ENCODE data around the gene RBKS. TPM values are rescaled to one million over a fixed set of nuclear protein-coding genes. Genes with fewer than 3 reads are reported as not detected.

The RBKS gene
- total and polyA plus RNA-seq, 2 of the 13 experiments (the other 11 are each of a cell fraction or from before 2014, with no cell fraction given) = 7.7 to 8.3 TPM

DNA sequence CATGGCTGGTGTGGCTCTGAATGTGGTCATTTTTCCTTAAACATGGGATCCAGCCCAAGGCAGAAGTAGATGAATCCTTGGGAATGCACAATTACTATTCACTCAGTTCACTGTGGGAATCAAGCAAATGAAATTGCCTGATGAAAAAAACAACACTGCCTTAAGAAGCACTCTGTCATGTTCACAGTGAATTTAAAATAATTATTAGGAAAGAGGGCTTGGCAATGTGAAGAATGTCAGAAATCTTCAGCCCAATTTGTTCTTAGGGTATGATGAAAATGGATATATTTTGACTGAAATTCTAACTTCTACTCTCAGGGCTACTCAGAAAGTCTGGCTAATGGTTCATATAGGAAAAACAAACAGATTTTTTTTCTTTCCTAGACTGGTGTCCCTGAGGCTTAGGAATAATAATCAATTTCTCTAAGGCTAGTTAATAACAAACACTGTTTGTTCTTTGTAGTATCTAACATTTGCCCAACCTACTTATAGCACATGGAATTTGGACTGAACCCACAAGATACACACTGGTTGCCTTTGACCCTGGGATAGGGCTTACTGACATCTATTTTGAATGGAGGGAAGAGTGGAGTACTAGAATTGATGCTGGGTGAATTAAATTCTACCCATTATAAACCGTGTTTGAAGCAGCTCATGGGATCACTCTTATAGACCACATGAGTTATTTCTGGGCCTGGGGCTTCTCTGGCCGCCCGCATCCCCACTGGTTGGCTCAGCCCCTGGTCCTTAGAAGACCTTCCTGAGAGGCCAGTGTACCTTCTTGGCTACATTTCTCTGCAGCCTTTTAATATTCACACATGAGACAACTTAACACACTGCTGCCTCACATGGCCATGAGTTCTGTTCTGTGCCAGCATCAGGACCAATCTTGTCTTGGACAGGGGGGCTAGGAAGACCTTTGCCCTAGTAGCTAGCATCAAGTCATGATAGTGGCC is 127.0 kb downstream of the RBKS start (continued):
- TF ChIP-seq JARID2 (CRISPR knock-in tag; IDR thresholded peaks at IDR 0.05; ENCODE audit: insufficient replicate concordance) (peak; percentile 3), ZNF121 (CRISPR knock-in tag; IDR thresholded peaks at IDR 0.05) (peak; percentile 43; the same call in 1 of the 2 replicates), MAZ (IDR thresholded peaks at IDR 0.05; ENCODE audit: borderline replicate concordance, low read depth, low read length) (peak; percentile 11; the same call in 1 of the 2 replicates), MAZ (CRISPR knock-in tag; IDR thresholded peaks at IDR 0.05; ENCODE audit: low read depth) (0 out of 2 replicates have a peak, but pooled peaks have one; percentile 17), ZNF274 (CRISPR knock-in tag; IDR thresholded peaks at IDR 0.05) (0 out of 2 replicates have a peak, but pooled peaks have one; percentile 28), ZSCAN9 (CRISPR knock-in tag; IDR thresholded peaks at IDR 0.05; ENCODE audit: borderline replicate concordance) (peak; percentile 77; the same call in 1 of the 2 replicates), MEF2D (CRISPR knock-in tag; IDR thresholded peaks at IDR 0.05) (peak; percentile 99), TBX3 (IDR thresholded peaks at IDR 0.05; ENCODE audit: borderline replicate concordance) (peak; percentile 82; the same call in 1 of the 2 replicates), KDM2A (CRISPR knock-in tag; IDR thresholded peaks at IDR 0.05; ENCODE audit: borderline replicate concordance, low read depth) (0 out of 2 replicates have a peak, but pooled peaks have one; percentile 26), SMAD3 (CRISPR knock-in tag; IDR thresholded peaks at IDR 0.05) (peak; percentile 67; the same call in 1 of the 2 replicates), BRCA1 (CRISPR knock-in tag; IDR thresholded peaks at IDR 0.05) (0 out of 2 replicates have a peak, but pooled peaks have one; percentile 27), ZNF367 (CRISPR knock-in tag; IDR thresholded peaks at IDR 0.05; ENCODE audit: borderline replicate concordance) (no peak), MTF2 (CRISPR knock-in tag; IDR thresholded peaks at IDR 0.05; ENCODE audit: borderline replicate concordance) (no peak)
- TF ChIP-seq, protein P1, sequence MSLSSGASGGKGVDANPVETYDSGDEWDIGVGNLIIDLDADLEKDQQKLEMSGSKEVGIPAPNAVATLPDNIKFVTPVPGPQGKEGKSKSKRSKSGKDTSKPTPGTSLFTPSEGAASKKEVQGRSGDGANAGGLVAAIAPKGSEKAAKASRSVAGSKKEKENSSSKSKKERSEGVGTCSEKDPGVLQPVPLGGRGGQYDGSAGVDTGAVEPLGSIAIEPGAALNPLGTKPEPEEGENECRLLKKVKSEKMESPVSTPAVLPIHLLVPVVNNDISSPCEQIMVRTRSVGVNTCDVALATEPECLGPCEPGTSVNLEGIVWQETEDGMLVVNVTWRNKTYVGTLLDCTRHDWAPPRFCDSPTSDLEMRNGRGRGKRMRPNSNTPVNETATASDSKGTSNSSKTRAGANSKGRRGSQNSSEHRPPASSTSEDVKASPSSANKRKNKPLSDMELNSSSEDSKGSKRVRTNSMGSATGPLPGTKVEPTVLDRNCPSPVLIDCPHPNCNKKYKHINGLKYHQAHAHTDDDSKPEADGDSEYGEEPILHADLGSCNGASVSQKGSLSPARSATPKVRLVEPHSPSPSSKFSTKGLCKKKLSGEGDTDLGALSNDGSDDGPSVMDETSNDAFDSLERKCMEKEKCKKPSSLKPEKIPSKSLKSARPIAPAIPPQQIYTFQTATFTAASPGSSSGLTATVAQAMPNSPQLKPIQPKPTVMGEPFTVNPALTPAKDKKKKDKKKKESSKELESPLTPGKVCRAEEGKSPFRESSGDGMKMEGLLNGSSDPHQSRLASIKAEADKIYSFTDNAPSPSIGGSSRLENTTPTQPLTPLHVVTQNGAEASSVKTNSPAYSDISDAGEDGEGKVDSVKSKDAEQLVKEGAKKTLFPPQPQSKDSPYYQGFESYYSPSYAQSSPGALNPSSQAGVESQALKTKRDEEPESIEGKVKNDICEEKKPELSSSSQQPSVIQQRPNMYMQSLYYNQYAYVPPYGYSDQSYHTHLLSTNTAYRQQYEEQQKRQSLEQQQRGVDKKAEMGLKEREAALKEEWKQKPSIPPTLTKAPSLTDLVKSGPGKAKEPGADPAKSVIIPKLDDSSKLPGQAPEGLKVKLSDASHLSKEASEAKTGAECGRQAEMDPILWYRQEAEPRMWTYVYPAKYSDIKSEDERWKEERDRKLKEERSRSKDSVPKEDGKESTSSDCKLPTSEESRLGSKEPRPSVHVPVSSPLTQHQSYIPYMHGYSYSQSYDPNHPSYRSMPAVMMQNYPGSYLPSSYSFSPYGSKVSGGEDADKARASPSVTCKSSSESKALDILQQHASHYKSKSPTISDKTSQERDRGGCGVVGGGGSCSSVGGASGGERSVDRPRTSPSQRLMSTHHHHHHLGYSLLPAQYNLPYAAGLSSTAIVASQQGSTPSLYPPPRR (CRISPR knock-in tag; IDR thresholded peaks at IDR 0.05; ENCODE audit: borderline replicate concordance) = peak; percentile 86
- TF ChIP-seq, protein P2, sequence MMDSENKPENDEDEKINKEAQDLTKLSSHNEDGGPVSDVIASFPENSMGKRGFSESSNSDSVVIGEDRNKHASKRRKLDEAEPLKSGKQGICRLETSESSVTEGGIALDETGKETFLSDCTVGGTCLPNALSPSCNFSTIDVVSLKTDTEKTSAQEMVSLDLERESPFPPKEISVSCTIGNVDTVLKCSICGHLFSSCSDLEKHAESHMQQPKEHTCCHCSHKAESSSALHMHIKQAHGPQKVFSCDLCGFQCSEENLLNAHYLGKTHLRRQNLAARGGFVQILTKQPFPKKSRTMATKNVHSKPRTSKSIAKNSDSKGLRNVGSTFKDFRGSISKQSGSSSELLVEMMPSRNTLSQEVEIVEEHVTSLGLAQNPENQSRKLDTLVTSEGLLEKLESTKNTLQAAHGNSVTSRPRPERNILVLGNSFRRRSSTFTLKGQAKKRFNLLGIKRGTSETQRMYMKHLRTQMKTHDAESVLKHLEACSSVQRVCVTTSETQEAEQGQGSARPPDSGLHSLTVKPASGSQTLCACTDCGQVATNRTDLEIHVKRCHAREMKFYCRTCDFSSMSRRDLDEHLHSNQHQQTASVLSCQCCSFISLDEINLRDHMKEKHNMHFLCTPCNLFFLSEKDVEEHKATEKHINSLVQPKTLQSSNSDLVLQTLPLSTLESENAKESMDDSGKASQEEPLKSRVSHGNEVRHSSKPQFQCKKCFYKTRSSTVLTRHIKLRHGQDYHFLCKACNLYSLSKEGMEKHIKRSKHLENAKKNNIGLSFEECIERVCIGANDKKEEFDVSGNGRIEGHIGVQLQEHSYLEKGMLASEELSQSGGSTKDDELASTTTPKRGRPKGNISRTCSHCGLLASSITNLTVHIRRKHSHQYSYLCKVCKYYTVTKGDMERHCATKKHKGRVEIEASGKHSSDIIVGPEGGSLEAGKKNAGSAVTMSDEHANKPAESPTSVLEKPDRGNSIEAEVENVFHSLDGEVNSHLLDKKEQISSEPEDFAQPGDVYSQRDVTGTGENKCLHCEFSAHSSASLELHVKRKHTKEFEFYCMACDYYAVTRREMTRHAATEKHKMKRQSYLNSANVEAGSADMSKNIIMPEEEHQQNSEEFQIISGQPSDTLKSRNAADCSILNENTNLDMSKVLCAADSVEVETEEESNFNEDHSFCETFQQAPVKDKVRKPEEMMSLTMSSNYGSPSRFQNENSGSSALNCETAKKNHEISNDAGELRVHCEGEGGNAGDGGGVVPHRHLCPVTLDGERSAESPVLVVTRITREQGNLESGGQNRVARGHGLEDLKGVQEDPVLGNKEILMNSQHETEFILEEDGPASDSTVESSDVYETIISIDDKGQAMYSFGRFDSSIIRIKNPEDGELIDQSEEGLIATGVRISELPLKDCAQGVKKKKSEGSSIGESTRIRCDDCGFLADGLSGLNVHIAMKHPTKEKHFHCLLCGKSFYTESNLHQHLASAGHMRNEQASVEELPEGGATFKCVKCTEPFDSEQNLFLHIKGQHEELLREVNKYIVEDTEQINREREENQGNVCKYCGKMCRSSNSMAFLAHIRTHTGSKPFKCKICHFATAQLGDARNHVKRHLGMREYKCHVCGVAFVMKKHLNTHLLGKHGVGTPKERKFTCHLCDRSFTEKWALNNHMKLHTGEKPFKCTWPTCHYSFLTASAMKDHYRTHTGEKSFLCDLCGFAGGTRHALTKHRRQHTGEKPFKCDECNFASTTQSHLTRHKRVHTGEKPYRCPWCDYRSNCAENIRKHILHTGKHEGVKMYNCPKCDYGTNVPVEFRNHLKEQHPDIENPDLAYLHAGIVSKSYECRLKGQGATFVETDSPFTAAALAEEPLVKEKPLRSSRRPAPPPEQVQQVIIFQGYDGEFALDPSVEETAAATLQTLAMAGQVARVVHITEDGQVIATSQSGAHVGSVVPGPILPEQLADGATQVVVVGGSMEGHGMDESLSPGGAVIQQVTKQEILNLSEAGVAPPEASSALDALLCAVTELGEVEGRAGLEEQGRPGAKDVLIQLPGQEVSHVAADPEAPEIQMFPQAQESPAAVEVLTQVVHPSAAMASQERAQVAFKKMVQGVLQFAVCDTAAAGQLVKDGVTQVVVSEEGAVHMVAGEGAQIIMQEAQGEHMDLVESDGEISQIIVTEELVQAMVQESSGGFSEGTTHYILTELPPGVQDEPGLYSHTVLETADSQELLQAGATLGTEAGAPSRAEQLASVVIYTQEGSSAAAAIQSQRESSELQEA (CRISPR knock-in tag; IDR thresholded peaks at IDR 0.05; ENCODE audit: not compliant biosample characterization) = no peak

Measured in HepG2 (cell line).